RWPE2 (cell line): ENCODE results near the gene GALNT2.
A peak's percentile ranks its signal among the peaks of the same experiment; 100 is the strongest.

Experiments
- ATAC-seq: fragments of 200-7000 bp; cut with Tn5 transposase; 3 replicates; pipeline ENCODE4 v1.9.1; 2021; ENCODE audit warnings: low read depth
- DNase-seq: peaks from one replicate; pipeline ENCODE4 v3.0.0-alpha.2; 2020; ENCODE audit warnings: low spot score
- H3K27ac ChIP-seq: fragments of 450-650 bp; 2 replicates; pipeline ENCODE4 v1.5.1; 2017; ENCODE audit warnings: mild to moderate bottlenecking; ENCODE audit not compliant: poor library complexity, severe bottlenecking
- H3K27me3 ChIP-seq: fragments of 250-450 bp; sonication (Bioruptor Pico); 2 replicates; pipeline ENCODE4 v1.5.1; 2021; ENCODE audit warnings: mild to moderate bottlenecking, moderate library complexity; ENCODE audit not compliant: insufficient read depth, poor library complexity, severe bottlenecking
- H3K36me3 ChIP-seq: fragments of 250-450 bp; sonication (Bioruptor Pico); 2 replicates; pipeline ENCODE4 v1.5.1; 2020; ENCODE audit warnings: low read depth, mild to moderate bottlenecking, moderate library complexity
- H3K4me1 ChIP-seq: fragments of 250-450 bp; sonication (Bioruptor Pico); 2 replicates; pipeline ENCODE4 v1.5.1; 2021; ENCODE audit warnings: mild to moderate bottlenecking, moderate library complexity; ENCODE audit not compliant: insufficient read depth, poor library complexity, severe bottlenecking
- H3K4me3 ChIP-seq: fragments of 250-450 bp; sonication (Bioruptor Pico); 2 replicates; pipeline ENCODE4 v1.5.1; 2021; ENCODE audit warnings: mild to moderate bottlenecking, moderate library complexity; ENCODE audit not compliant: severe bottlenecking
- H3K9me3 ChIP-seq: fragments of 250-450 bp; sonication (Bioruptor Pico); 2 replicates; pipeline ENCODE4 v1.5.1; 2021; ENCODE audit warnings: mild to moderate bottlenecking, moderate library complexity; ENCODE audit not compliant: severe bottlenecking
- TF ChIP-seq, protein P1 (sequence below): fragments of 450-650 bp; IDR thresholded peaks from one replicate; pipeline ENCODE4 v1.5.1; 2017; ENCODE audit warnings: mild to moderate bottlenecking, moderate library complexity; ENCODE audit not compliant: poor library complexity, severe bottlenecking

GALNT2 gene

DNA sequence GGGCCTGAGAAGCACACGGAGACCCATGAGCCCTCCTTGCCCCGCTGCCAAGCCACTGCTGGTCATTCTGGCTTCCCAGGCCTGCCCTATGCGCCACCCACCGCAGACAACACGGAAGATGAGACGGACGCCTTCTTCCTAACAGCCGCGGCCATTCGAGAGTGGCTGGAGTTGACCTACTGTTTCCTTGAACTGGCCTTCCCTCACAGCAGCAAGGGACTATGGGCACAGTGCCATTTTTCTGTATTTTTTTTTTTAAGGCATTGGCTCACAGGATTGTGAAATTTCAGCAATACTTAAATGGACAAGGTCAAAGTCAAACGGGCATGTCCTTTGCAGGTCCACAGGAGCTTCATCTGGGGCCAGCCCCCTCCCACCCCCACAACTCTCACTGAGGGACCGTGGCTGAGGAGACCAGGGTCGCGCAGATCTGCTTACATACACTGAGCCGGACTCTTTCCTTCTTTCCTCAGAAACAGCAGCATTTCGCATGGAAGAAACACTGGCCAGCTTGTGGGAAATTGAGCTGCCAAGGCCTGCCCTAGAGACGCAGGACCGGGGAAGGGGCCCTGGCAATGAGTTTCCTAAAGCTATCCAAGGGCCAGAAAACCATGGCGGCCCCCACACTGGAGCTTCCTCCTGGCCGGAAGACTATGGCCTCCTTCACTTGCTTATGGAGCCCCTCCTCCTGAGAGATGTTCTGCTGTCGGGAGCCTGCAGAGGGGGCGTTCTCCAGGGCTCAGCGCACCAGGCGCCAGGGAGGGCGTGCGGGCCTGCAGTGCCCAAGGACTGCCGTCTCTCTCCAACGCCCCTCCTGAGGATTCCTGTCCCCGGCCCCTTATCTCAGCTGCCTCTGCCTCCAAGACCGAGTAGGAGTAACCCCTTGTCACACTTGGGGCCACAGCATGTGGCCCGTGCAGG lies 260.2 kb downstream of the GALNT2 start:
- DNase-seq = no peak
- no peaks in the 10 kb centered on the region for H3K36me3 ChIP-seq
- H3K27ac ChIP-seq = peak overlapping the region; percentile 58
- peaks cover 16% of the 10 kb centered on the region for H3K4me1 ChIP-seq
- no peak overlapping the region for H3K4me3 ChIP-seq
- no peaks in the 10 kb centered on the region for H3K27me3 ChIP-seq
- no peak for ATAC-seq
- TF ChIP-seq, protein P1, sequence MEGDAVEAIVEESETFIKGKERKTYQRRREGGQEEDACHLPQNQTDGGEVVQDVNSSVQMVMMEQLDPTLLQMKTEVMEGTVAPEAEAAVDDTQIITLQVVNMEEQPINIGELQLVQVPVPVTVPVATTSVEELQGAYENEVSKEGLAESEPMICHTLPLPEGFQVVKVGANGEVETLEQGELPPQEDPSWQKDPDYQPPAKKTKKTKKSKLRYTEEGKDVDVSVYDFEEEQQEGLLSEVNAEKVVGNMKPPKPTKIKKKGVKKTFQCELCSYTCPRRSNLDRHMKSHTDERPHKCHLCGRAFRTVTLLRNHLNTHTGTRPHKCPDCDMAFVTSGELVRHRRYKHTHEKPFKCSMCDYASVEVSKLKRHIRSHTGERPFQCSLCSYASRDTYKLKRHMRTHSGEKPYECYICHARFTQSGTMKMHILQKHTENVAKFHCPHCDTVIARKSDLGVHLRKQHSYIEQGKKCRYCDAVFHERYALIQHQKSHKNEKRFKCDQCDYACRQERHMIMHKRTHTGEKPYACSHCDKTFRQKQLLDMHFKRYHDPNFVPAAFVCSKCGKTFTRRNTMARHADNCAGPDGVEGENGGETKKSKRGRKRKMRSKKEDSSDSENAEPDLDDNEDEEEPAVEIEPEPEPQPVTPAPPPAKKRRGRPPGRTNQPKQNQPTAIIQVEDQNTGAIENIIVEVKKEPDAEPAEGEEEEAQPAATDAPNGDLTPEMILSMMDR = no peak
- H3K9me3 ChIP-seq = no peaks in the 10 kb centered on the region

DNA sequence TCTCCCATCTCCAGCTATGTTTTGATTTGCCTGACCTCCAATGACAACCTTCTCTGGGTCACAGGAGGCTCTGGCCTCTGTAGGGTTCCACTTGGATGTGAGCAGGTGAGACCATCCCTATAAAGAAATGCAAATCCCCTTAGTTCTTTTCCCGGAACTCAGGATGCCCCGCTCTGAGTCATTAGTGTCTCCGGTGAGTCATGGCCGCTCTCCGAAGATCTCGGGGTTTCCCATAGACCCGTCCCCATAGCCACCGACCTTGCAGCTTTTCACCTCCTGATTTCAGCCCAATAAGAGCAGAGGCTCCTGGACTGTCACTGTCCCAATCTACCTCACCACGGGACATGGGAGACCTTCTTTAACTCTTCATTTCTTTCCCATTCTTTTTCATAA lies 260.9 kb downstream of the GALNT2 start:
- TF ChIP-seq, protein P1 = no peak
- Histone ChIP-seq H3K36me3 (no peaks in the 10 kb centered on the region), H3K4me1 (peaks cover 16% of the 10 kb centered on the region), H3K9me3 (no peaks in the 10 kb centered on the region), H3K27me3 (no peaks in the 10 kb centered on the region), H3K4me3 (no peak overlapping the region), H3K27ac (peak overlapping the region; percentile 58)
- DNase-seq = no peak
- peak; percentile 75 for ATAC-seq

DNA sequence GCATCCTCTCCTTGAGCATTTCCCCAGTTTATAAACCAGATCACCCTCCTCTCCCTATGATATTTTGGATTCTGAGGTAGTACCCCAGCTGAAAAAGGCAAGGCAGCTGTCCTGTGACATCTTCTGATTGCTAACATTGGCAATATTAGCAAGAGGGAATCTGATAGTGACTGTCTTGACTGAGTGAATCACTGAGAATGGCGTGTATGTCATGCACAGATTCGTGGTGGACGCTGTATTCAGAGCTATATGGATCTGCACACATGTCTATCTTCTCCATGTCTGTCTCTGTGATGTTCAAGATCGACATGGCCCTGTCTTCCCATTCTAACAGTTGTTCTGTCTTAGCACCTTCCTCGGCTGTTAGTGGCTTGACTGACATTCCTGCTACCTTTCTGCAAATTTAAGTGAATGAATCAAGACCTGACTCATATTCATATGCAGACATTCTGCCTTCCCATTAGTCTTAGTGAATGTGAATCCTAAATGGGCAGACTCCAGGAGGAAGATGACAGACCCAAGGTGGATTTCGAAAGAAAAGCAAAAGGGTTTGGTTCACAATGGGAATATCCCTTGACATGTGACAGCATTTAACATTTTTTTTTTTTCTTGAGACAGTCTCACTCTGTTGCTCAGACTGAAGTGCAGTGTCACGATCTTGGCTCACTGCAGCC lies 261.4 kb downstream of the GALNT2 start:
- ATAC-seq = peak; percentile 88
- Histone ChIP-seq H3K4me1 (peaks cover 16% of the 10 kb centered on the region), H3K27ac (peak overlapping the region; percentile 58)

DNA sequence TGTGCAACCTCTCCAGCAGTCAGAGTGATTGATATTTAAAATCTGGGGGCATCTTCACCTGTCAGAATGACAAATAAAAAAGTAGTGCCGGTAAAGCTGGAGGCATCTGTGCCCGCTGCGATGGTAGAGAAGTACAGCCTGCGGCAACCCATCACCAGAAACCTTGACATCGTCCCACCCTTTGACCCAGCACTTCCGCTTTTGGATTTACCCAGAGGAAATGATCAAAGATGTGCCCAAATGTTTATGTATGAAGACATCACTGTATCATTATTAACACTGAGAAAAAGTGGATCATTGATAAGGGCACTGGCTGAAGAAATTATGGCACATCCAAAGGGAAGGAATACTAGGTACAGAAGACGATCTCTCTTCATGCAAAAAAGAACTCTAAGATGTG lies 263.1 kb downstream of the GALNT2 start:
- H3K27ac ChIP-seq = no peak overlapping the region
- H3K4me1 ChIP-seq = peaks cover 16% of the 10 kb centered on the region
- H3K36me3 ChIP-seq = no peaks in the 10 kb centered on the region
- ATAC-seq = no peak
- no peak for DNase-seq
- H3K9me3 ChIP-seq = no peaks in the 10 kb centered on the region
- TF ChIP-seq, protein P1 = no peak
- no peak overlapping the region for H3K4me3 ChIP-seq
- no peaks in the 10 kb centered on the region for H3K27me3 ChIP-seq

More for the DNA sequence above, 261.4 kb downstream of the GALNT2 start:
- DNase-seq = no peak
- no peak overlapping the region for H3K4me3 ChIP-seq
- TF ChIP-seq, protein P1 = no peak
- no peaks in the 10 kb centered on the region for H3K9me3 ChIP-seq
- no peaks in the 10 kb centered on the region for H3K36me3 ChIP-seq
- H3K27me3 ChIP-seq = no peaks in the 10 kb centered on the region
